Activated CD4-positive, alpha-beta T cell treated with anti-CD3 and anti-CD28 coated beads, Interleukin-2, amount 50 U/mL, for 24 hours (primary cell): ENCODE measurements around the gene U2AF2.

Experiments used
- DNase-seq, 2 donors: peaks; one replicate each; pipeline ENCODE4 v3.0.0-alpha.2; 2020; ENCODE audit warnings: low read depth in 1 of 2, low spot score in 1 of 2

Gene U2AF2

DNA sequence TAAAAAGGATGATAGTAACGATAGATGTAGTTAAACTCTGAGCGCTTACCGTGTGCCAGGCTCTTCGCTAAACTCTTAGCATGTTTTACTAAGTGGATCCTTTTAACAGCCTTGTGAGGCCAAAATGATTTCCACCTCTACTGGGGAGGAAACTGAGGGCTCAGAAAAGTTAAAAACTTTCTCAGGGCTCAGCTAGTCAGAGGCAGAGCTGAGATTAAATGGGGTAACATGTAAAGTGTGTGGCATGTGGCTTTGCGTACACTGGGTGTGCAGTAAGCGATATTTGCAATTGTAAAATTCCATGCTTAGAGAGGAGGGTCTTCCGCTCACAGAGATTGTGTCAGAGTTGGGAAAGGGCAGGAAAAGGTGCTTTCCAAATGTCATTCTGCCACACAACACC is 1.7 kb downstream of the U2AF2 start:
- DNase-seq, result no peak

DNA sequence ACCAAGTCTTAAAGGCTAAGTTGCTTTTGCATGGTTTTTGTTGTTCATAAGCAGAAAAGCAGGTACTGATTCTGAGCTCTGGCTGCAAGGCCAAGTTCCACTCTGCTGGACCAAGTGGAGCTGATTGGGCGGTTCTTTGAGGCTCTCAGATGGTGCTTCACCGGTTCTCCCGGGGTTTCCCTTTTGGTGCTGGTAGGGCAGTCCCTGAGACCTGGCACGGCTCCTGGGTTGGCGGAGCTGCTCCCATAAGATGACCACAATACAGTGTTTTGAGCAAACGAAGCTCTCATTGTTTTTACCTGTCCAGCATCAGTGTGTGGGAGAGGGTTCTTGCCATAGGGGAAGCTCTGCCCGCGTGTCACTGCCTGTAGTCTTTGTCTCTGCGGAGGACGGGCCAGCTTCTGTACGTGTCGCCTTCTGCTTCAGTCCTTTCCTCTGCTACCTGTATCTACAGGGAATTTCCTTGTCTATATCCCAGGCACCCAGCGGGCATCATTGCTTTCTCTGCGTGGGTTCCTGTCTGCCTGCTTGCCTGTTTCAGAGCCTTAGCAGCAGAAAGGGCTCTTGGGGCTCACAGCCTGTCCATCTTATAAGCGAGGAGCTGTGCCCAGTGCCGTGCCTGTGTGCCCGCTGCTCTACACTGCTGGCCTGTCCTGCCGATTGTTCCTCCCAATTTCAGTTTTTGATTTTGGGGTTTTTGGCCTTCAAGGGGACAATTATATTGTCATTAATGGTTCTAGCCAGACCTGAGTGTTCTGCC is 2.3 kb downstream of the U2AF2 start:
- DNase-seq, result no peak

DNA sequence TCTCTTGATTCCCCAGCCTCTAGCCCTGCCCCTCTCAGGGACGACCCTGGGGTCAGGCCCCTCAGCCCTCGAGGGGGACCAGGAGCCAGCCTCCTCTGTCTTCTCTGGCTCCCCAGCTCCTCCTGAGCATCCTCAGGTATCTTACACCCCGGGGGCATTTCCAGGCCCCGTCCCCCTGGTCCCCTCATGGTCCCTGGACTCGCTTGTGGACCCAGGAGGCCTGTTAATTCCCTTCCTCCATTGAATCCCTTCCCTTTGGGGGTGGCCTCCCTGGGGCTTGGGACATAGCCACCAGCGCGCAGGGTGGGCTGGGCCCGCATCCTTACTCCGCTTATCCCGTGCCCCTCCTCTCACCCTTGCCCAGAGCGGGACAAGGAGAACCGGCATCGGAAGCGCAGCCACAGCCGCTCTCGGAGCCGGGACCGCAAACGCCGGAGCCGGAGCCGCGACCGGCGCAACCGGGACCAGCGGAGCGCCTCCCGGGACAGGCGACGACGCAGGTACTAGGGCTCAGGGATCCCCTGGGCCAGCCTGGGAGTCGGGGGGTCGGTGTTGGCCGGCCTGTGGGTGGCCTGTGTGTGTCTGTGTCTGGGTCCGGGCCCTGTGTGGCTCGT is 4.1 kb downstream of the U2AF2 start:
- DNase-seq, result no peak

DNA sequence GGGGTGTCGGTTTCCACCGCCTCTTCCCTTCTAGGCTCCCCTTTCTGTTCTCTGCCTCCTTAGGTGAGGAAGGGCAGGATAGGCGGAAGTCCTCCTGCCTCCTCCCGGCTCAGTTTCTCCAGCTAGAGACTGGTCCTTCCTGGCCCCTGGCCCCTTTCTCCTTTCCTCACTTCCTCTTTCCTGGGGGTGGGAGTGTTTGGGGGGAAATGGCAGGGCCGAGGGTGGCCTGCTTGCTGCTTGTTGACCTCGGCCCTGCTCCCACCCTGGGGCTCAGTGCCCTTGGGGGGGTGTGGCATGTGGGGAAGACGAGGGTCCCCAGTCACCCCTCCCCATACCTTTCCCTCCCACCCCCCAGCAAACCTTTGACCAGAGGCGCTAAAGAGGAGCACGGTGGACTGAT is 5.0 kb downstream of the U2AF2 start:
- no peak for DNase-seq

DNA sequence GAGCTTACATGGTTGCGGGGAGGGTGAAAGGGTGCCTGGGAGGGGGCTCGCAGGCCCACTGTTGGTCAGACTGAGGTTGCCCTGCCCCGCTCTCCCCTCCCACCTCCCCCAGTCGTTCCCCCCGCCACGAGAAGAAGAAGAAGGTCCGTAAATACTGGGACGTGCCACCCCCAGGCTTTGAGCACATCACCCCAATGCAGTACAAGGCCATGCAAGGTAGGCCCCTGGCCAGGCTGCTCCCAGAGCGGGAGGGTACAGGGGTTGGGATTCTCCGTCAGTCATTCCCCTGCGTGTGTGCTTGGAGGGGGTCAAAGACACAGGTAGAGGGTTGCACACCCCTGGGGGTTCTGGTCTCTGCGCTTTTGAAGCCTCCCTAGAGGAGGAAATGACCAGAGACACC is 5.6 kb downstream of the U2AF2 start:
- no peak for DNase-seq

DNA sequence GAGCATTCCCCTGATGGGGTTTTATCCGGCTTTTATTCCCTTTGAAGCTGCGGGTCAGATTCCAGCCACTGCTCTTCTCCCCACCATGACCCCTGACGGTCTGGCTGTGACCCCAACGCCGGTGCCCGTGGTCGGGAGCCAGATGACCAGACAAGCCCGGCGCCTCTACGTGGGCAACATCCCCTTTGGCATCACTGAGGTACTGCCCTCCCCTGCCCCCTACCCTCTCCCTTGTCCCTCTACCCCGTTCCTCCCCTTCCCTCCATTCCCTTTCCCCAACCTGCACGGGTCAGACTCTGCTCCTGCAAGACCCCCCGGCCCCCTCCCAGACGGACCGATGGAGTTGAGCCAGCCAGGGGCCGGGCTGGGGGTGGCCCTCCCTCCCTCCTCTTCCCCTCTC is 6.2 kb downstream of the U2AF2 start:
- DNase-seq, result no peak

DNA sequence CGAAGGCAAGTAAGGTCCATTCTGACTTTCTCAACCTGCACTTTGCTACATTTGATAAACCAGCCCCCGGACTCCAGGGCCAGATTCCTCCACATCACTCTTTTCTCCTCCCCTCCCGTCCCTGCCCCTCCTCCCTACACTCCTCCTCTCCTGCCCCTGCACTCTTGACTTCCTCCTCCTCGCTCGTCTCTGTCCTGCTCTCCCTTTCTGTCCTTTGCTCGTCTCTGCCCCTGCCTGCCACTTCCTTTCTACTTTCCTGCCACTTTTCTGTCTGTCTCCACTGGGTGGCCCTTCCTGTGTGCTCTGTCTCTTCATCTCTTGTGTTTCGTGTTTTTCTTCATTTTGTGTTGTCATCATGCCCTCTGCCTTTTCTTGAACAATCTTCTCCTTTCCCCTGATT is 7.0 kb downstream of the U2AF2 start:
- no peak for DNase-seq

DNA sequence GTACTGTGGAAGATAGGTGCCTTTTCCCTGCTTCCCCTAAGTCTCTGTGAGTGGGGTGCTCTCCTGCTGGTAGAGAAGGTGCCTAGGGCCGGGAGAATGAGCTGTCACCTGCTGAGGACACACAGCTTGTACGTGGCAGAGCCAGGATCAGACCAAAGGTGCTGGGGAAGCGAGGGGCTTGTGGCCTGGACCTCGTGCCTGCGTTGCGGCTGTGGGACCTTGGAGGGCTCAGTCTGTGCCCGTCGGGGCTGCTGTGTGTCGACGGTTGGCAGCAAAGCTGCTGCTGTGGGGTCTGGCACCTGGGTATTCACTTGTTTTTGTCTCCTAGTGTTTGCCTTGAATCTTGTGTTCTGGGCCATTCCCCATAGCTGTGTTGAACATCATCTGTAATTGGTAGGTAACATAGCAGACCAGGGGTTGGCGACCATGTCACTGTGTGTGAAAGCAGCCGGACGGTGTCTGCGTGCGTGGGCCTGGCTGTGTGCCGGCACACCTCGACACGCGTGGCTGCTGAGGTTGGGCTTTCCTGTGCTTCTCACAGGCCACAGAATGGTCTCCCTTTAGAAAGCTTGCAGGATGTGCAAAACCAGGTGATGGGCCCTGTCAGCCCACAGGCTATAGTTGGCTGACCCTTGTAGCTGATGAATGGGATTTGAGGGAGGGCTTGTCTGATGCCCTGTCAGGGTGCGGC is 9.2 kb downstream of the U2AF2 start:
- DNase-seq, result no peak

DNA sequence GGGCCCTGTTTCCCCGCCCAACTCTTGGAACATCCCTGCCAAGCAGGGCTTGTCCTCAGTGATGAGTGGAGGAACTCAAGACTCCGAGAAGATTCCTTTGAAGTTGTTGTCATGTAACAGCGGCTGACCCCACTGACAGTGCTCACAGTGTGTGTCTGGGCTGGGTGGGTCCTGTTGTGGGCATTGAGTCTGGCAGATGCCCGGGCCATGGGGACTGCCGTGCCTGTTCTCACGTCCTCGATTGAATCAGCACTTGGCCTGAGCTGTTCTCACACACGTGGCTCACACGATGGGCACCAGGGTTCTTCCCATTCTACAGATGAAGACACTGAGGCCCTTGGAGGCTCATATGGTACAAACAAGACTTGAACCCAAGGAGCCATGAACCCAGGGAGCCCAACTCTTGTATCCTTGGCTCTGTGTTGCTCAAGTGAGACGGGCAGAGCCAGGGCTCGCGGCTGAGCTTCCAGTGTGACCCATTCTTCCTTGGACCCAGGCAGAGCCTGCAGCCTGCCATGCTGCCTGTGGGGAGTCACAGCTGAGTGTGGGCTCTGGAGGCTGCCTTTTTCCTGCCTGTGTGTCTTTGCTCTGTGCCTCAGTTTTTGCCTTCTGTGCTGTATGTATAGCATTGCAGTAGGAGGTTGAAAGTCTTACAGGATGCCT is 11.6 kb downstream of the U2AF2 start:
- DNase-seq, result no peak

DNA sequence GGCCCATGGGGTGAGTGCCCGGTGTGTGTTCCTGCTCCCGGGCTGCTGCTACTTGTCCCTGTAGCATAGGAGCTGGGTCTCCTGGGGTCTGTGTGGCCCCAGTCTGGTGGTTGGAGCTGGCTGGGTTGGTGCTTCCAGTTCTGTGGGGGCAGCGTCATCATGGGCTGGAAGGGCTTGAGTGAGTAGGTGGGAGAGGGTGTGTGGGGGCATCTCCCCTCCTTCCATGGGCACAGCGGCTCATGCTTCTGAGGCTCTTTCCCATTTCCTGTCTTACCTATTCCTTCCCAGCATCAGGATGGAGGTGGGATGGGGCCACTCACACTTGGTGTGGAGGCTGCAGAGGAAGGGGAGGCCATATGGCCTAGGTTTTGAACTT is 12.2 kb downstream of the U2AF2 start:
- DNase-seq, result no peak

DNA sequence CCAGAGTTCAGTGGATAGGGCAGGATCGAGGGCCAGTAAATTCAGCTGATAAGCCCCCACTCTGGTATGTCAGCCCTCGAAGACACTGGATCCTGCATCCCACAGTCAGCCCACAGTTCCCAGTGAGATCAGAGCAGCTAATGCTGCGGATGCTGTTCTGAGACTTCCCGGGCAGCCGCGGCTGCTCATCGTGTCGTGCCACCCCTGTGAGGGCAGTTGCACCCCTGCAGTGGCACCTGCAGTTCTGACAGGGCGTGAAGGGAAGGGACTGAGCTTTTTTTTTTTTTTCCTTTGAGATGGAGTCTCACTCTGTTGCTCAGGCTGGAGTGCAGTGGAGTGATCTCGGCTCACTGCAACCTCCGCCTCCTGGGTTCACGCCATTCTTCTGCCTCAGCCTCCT is 12.7 kb downstream of the U2AF2 start:
- no peak for DNase-seq

DNA sequence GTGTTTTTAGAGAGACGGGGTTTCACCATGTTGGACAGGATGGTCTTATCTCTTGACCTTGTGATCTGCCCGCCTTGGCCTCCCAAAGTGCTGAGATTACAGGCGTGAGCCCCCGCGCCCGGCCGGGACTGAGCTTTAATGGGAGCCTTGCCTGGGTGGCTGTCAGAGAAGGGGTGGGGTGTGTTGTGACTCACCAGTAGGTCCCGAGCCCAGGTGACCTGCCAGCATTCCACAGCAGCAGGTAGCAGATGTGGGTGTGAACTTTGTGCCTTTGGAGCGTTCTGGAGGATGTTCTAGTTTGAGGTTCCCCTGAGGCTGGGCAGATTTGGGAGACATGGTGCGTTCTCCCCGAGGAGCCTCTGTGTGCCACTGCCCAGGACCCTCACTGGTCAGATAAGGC is 13.1 kb downstream of the U2AF2 start:
- no peak for DNase-seq

DNA sequence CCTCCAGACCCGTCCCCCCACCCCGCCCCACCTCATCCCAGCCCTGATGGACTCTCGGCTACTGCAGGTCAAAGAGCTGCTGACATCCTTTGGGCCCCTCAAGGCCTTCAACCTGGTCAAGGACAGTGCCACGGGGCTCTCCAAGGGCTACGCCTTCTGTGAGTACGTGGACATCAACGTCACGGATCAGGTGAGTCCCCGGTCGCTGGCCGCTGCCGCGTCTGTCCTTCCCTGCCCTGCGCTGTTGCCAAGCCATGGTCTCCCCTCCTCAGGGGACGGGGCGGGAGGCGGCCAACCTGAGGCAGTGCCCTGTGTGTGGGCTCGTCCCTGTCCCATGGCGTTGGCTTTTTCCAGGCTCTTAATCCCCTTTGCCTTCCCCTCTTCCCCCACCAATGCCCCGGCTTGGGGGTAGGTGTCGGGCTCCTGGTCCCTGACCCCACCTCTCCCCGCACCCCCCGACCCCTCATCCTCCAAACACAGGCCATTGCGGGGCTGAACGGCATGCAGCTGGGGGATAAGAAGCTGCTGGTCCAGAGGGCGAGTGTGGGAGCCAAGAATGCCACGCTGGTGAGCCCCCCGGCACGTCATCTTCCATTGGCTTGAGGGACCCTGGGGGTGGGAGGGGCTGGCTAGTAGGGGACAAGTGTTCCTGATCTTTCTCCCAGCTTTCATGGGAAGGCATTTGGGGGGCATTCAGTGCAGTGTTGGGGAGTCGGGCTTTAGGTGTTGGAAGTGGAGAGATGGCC is 13.9 kb downstream of the U2AF2 start:
- DNase-seq, result no peak

DNA sequence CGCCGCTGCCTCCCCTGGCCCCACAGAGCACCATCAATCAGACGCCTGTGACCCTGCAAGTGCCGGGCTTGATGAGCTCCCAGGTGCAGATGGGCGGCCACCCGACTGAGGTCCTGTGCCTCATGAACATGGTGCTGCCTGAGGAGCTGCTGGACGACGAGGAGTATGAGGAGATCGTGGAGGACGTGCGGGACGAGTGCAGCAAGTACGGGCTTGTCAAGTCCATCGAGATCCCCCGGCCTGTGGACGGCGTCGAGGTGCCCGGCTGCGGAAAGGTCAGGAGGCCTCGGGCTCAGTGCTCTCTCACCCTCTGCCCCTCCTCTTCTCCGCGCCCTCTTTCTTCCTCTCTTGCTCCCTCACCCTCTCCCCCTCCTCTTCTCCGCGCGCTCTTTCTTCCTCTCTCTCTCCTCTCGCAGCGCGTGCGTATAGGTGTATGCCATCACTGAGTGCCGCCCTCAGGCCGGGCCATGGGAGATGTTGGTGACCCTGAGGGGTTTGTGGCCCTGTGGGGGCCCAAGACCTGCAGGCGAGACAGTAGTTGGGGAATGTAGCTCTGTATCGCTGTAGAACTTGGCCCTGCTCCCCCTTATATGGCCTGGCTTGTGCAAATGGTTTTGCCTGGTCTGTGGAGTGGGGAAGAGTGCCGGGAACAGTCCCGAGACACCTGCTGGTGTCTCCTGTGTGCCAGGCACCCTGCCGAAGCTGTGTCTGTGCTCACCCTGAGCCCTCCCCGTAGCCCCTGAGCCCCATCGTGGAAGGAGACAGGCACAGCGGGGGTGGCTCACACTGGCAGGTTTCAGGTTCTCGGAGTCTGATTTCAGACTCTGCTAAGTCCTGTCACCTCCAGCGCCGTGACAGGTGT is 14.8 kb downstream of the U2AF2 start:
- DNase-seq, result no peak

DNA sequence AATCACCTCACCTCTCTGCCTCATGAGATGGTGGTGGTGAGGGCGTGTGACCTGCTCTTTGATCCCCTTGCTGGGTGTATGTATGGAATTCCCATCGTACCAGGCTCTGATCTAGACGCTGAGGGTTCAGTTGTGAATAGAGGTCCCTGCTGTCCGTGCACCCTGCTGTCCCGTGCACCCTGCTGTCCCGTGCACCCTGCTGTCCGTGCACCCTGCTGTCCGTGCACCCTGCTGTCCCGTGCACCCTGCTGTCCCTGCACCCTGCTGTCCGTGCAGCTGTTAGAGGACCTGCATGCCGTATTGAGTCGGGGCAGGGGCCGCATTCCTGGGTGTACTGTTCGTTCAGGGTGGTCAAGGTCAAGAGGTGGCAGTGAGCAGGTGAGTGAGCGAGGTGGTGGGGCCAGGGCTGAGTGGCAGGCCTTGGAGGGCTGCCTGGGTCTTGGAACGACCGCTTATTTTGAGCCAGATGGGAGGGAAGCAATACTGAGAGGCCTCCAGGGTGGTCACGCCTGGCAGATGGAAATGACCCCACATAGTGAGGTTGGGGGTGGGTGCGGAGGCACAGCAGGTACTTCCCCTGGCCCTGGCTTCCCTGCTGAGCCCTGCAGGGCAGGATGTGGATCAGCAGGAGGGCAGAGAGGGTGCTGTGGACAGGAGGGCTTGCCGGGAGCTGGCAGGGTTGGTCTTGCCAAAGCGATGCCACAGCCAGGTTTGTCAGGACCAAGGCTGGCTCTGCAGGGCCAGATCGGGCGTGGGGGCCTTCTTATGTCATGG is 15.6 kb downstream of the U2AF2 start:
- no peak for DNase-seq

DNA sequence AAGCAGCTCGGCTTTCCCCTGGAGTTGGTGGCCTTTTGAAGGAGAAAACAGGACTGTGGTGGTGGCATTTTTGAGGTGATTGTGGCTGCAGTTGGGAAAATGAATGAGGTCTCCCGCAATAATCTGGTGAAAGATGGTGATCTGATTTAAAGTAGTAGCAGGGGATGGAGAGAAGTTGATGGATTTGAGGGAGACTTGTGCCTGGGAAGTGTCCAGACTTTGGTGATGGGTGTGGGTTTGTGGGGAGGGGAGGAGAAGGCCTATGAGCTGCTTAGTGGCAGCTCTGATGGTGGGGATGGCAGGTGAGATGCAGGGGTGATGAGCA is 16.2 kb downstream of the U2AF2 start:
- DNase-seq, result no peak

DNA sequence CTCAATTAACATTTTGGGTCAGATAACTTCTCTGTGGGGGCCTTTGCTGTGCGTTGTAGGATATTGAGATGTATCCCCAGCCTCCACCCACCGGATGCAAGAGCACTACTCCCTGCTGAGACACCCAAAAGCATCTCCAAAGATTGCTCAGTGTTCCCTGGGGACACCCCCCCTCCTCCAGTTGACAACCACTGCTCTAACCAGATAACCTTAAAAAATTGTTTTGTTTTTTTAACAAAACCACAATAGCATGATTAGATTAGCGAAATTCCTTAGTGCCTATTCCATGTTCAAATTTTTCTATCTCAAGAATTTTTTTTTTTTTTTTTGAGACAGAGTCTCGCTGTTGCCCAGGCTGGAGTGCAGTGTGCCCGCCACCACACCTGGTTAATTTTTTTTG is 17.6 kb downstream of the U2AF2 start:
- no peak for DNase-seq

DNA sequence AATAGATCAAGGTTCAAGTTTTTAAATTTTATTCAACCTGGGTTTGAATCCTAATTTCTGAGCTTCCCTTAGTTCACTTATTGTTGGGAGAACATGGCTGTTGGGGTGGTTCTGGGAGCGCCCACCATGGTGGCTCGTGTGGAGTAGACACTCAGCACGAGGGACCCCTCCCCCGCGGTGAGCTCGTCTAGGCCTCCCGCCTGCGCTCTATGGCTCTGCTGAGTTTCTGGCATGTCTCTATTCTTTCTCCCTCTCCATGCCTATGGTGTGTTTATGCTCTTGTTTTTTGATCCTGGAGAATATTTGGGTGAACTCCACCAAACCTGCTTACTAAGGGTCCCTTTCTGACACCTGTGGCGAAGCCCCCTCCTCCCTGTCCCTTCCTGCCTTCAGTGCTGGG is 18.6 kb downstream of the U2AF2 start:
- DNase-seq, result no peak

DNA sequence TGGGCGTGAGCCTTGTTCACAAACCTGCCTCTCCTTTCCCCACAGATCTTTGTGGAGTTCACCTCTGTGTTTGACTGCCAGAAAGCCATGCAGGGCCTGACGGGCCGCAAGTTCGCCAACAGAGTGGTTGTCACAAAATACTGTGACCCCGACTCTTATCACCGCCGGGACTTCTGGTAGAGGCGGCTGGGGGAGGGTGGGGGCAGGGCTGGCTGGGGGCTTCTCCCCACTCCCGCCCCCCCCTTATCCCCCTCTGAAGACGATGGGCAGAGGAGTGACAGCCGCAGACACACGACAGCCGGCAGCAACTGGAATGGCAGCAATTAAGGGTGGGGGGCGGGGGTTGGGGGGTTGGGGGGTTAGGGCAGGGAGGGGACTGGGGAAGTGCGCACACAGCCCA is 19.1 kb downstream of the U2AF2 start:
- no peak for DNase-seq

DNA sequence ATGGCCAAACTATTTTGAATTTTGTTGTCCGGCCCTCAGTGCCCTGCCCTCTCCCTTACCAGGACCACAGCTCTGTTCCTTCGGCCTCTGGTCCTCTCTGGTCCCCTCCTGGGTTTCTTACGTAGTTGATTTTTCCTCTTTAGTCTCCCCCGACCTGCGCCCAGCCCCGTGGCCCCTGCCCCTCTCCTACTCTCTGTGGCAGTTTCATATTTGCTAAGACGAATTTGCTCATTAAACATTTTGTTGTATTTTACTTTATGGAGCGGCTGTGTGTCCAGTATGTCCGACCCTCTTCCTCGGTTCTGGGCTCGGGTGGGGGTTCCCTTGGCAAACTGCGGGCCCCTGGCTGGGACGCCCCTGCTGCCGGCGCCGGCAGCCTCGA is 19.6 kb downstream of the U2AF2 start:
- no peak for DNase-seq
